GM12874 (cell line): ENCODE data around the gene MKLN1.

ENCODE experiments used
- CTCF ChIP-seq: IDR thresholded peaks from 2 replicates; pipeline ENCODE4 v1.5.1; 2011; ENCODE audit warnings: low read depth, mild to moderate bottlenecking, control low read depth, low read length, moderate library complexity; ENCODE audit not compliant: insufficient read depth

MKLN1 gene

GRCh38 chr7:131456338-131456737 is 128.7 kb downstream of the MKLN1 start:
- TF ChIP-seq CTCF, result no peak

DNA sequence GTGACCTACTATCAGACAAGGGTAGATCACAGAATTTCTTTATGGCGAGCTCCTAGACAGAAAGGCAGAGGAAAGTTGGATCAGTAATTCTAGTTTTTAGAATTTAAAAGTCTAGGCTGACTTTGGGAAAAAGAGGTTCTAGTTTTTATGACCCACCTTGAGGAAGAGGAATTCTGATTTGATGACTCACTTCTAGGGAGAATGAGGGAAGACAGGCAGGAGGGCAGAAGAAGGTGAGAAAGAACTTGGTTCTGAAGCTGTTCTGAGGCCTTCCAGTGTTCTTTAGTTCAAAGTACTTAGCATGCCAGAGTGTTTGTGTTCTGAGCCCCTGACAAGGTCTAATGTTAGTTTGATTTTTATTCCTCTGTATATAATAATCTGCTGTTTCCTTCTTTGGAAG is 131.6 kb downstream of the MKLN1 start:
- no peak for TF ChIP-seq CTCF

- TF ChIP-seq CTCF, result no peak
Measured at GRCh38 chr7:131462059-131462458, 134.4 kb downstream of the MKLN1 start.

GRCh38 chr7:131466735-131467365 is 139.2 kb downstream of the MKLN1 start:
- TF ChIP-seq CTCF, result no peak

- no peak for TF ChIP-seq CTCF
Measured at GRCh38 chr7:131467788-131468187, 140.1 kb downstream of the MKLN1 start.

DNA sequence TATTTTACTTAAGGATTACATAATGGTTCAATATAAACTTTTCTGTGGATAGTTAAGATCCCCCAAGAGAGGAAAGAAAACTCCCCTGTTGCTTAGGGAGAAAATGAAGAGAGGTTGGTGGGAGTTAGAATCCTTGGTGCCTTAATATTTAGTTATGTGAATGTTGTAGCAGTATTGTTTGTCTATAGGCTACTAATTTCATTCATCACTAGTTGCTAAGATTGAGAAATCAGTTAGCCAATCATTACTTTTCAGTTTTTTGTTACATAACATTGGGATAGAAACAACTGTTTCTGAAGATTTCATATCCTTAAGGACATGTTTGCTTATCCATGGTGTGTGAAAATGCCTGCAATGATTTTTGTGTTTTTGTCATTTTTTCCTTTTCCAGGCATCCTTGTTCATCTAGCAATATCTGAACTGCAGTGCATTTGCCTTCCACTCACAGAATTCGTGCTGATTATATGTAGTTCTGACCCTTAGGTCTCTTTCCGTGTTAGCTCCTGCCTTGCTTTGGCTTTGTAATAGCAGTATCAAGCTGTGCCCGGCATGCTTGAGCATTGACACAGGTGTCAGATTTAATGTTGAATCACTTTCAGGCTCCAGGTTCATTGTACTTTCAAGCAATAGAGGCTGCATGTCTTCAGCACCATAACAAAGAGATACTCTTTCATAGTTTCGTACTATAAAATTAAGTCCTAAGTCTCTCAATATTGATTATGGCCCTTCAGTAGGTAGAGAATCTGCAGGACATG is 143.8 kb downstream of the MKLN1 start:
- TF ChIP-seq CTCF, result no peak

DNA sequence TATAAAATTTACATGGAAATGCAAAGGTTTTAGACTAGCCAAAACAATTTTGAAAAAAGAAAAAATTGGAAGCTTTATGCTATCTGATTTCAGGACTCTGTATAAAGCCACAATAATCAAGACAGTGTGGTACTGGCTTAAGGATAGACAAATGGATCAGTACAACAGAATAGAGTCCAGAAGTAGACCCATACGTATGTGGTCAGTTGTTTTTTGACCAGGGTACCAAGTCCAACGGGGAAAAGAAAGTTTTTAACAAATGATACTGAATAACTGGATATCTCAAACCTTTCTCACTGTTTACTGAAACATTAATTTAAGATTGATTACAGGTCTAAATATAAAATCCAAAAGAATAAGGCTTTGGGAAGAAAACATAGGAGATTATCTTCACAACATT is 149.1 kb downstream of the MKLN1 start:
- no peak for TF ChIP-seq CTCF
